Calu3 (cell line): ENCODE measurements around the gene CA12. TPM values are rescaled to one million over a fixed set of nuclear protein-coding genes. Genes with fewer than 3 reads are reported as not detected.

Experiments
- BruUV-seq: library from RNA; stranded (reverse); fragments of 400-500 nt; replicated peaks from 2 replicates; lab custom pipeline; 2021; lab: Mats Ljungman, UMichigan
- CTCF ChIA-PET: fragments of 300-600 bp; sonication (Branson Sonifier 250); formaldehyde crosslinking; loops from one replicate; lab custom pipeline; 2022; ENCODE audit warnings: antibody characterized with exemption; lab: Charles Lee
- DNase-seq: peaks from one replicate; pipeline ENCODE4 v3.0.0; 2022
- H3K27ac Mint-ChIP-seq: one replicate; pipeline ENCODE4 v1.8.0; 2022; ENCODE audit warnings: mixed read lengths; ENCODE audit not compliant: unreplicated experiment
- H3K27me3 Mint-ChIP-seq: one replicate; pipeline ENCODE4 v1.8.0; 2022; ENCODE audit warnings: mixed read lengths; ENCODE audit not compliant: unreplicated experiment
- H3K36me3 Mint-ChIP-seq: one replicate; pipeline ENCODE4 v1.8.0; 2022; ENCODE audit warnings: mild to moderate bottlenecking, moderate library complexity, mixed read lengths; ENCODE audit not compliant: insufficient read depth, unreplicated experiment
- H3K4me1 Mint-ChIP-seq: one replicate; pipeline ENCODE4 v1.8.0; 2022; ENCODE audit warnings: mild to moderate bottlenecking, low read depth, mixed read lengths; ENCODE audit not compliant: unreplicated experiment
- H3K4me3 Mint-ChIP-seq: one replicate; pipeline ENCODE4 v1.8.0; 2022; ENCODE audit warnings: mild to moderate bottlenecking, low read depth, moderate library complexity, mixed read lengths; ENCODE audit not compliant: unreplicated experiment
- H3K9me3 Mint-ChIP-seq: one replicate; pipeline ENCODE4 v1.8.0; 2022; ENCODE audit warnings: low read depth, mixed read lengths; ENCODE audit not compliant: unreplicated experiment
- CTCF ChIP-seq: fragments of 200-600 bp; IDR thresholded peaks from one replicate; pipeline ENCODE4 v1.8.0; 2022; ENCODE audit warnings: antibody characterized with exemption; ENCODE audit not compliant: unreplicated experiment
- intact Hi-C: fragments of 100-400 bp; cut with micrococcal nuclease; formaldehyde crosslinking; loops from one replicate; pipeline ENCODE4 v1.10.0; 2022; ENCODE audit not compliant: unreplicated experiment
- total RNA-seq: library from RNA; stranded (reverse); gene quantifications from 2 replicates; pipeline ENCODE4 v1.2.3, GENCODE V29; 2022

Gene CA12
- total RNA-seq, 1 experiment from 2014 or later = 21.5 TPM

GRCh38 chr15:63284335-63284734 lies 97.3 kb downstream of the CA12 start:
- TF ChIP-seq CTCF = no peak
- H3K9me3 Mint-ChIP-seq = no peaks in the 10 kb centered on the region
- no TSS peak for BruUV-seq
- CTCF ChIA-PET = no interaction called here
- H3K36me3 Mint-ChIP-seq = no peaks in the 10 kb centered on the region
- DNase-seq = no peak
- H3K27ac Mint-ChIP-seq = no peak overlapping the region
- intact Hi-C loops = no loop called here
- H3K4me1 Mint-ChIP-seq = no peaks in the 10 kb centered on the region
- no peak overlapping the region for H3K4me3 Mint-ChIP-seq
- no peaks in the 10 kb centered on the region for H3K27me3 Mint-ChIP-seq

- Mint-ChIP-seq H3K27me3 (no peaks in the 10 kb centered on the region), H3K4me3 (no peak overlapping the region), H3K36me3 (peaks cover 3% of the 10 kb centered on the region), H3K27ac (no peak overlapping the region), H3K4me1 (no peaks in the 10 kb centered on the region), H3K9me3 (no peaks in the 10 kb centered on the region)
- BruUV-seq = no TSS peak
- intact Hi-C loops = no loop called here
- DNase-seq = no peak
- no peak for TF ChIP-seq CTCF
- CTCF ChIA-PET = interaction anchor here (0.5 kb wide), 1 partner anchor 53 kb away, joined by 5 read pairs; no protein-coding TSS in a partner anchor
Observed at GRCh38 chr15:63283126-63283525, 98.5 kb downstream of the CA12 start.

- Mint-ChIP-seq H3K4me3 (peak overlapping the region; percentile 76), H3K36me3 (peaks cover 20% of the 10 kb centered on the region), H3K27ac (peak overlapping the region; percentile 22), H3K27me3 (no peaks in the 10 kb centered on the region), H3K9me3 (no peaks in the 10 kb centered on the region), H3K4me1 (no peaks in the 10 kb centered on the region)
- TF ChIP-seq CTCF = no peak
- DNase-seq = no peak
- CTCF ChIA-PET = interaction anchor here (0.6 to 1.6 kb wide), 3 partner anchors 11 to 112 kb away, joined by 3 to 7 read pairs (median 4); no protein-coding TSS in a partner anchor
- intact Hi-C loops = loop anchor here (5.0 kb wide), 2 partner anchors 76 to 111 kb away; no protein-coding TSS in a partner anchor
- no TSS peak for BruUV-seq
Observed at GRCh38 chr15:63277893-63278456, 103.7 kb downstream of the CA12 start.

DNA sequence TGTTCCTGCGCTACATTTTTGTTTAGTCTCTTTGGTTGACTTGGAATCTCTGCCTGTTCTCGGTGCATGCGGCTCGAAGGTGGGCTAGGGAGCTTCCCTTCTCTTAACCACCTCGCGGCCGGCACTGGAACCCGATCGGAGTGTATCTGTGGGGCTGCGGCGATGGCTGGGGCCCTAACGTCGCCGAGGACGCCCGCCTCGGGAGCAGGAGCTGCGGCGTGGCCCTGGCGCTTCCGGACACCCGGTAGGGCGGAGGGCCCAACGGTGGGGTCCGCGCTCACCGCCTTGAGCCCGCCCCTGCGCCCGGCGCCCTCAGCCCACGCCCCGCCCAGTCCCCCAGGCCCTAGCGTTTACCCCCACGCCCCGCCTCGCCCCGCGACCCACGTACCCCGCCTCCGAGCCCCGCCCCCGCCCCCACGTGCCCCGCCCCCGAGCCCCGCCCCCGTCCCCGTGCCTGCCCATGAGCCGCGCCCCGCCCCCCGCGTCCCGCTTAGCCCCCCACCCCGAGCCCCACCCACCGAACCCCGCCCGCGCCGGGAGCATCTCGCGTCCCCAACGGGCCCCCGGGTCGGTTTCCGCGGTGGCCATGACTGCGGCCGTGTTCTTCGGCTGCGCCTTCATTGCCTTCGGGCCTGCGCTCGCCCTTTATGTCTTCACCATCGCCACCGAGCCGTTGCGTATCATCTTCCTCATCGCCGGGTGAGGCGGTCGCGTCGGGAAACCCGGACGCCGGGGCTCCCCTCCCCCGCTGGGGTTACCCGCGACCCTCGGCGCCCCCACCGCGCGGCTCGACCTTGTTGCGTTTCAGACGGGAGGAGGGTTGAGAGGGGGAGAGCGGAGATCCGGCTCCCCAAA lies 104.4 kb downstream of the CA12 start, which contains the start of gene APH1B:
APH1B (plus strand) TSS at position 568 of the 855 bp plus-strand sequence; CDS start at position 587, 19 bp downstream.
- Mint-ChIP-seq H3K36me3 (peaks cover 20% of the 10 kb centered on the region), H3K4me3 (peak within 1 kb of the TSS; percentile 76), H3K4me1 (no peaks in the 10 kb centered on the region), H3K27me3 (no peaks in the 10 kb centered on the region), H3K9me3 (no peaks in the 10 kb centered on the region), H3K27ac (peak within 1 kb of the TSS; percentile 60)
- BruUV-seq = no TSS peak
- intact Hi-C loops = loop anchor here (5.0 kb wide), 2 partner anchors 75 to 110 kb away; no protein-coding TSS in a partner anchor
- peak; percentile 77 for DNase-seq
- TF ChIP-seq CTCF = no peak
- CTCF ChIA-PET = interaction anchor here (0.6 to 1.6 kb wide), 6 partner anchors 12 to 842 kb away, joined by 3 to 7 read pairs (median 4); no protein-coding TSS in a partner anchor
